GM18498 (cell line): ENCODE results near the gene UCK2.

ENCODE experiments used
- ATAC-seq: cut with Tn5 transposase; IDR thresholded peaks from one replicate; pipeline ENCODE4 v1.9.1; 2021; ENCODE audit warnings: mild to moderate bottlenecking, moderate library complexity; ENCODE audit not compliant: unreplicated experiment

UCK2 gene

DNA sequence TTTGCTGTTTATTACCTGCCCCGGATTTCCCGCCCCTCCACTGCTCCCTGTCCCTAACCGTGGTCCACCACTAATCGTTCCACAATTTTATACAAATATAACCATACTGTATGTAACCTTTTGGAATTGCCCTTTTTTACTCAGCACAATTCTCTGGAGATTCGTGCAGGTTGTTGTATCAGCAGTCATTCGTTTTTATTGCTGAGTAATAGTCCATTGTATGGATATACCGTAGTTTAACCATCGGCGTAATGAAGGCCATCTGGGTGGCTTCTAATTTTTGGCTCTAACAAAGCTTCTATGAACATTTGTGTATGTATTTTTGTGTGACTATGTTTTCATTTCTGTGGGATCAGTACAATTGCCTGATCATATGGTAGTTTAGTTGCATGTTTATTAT lies 50.0 kb downstream of the UCK2 start:
- ATAC-seq: no peak

DNA sequence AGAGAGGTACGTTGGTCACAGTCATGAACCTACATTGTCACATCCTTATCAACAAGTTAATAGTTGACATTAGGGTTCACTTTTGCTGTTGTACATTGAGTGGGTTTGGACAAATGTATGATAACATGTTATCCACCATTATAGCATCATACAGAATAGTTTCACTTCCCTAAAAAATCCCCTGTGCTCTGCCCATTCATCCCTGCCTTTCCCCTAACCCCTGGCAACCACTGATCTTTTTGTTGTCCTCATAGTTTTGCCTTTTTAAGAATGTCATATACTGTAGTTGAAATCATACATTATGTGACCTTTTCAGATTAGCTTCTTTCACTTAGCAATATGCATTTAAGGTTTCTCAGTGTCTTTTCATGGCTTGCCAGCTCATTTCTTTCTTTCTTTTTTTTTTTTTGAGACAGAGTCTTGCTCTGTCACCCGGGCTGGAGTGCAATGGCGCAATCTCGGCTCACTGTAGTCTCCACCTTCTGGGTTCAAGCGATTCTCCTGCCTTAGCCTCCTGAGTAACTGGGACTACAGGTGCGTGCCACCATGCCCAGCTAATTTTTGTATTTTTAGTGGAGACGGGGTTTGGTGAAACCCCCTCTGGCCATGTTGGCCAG lies 50.6 kb downstream of the UCK2 start:
- ATAC-seq: peak; percentile 56

DNA sequence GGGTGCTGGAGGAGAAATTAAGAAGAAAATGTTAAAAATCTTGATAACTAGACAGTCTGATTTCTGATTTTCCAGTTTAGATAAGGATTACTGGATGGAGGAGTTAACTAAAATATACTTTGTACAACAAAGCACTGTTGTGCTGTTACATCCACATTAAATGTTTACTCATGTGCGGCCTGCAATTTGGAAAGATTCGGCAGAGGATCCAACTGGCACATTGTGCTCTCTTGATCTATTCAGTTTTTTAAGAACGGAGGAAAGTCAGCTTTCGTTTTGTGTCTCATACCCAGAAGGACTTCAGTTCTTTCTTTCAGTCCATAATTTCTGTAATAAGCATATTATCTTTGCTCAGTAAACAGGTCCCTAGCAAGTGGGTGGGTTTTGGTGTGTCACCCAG lies 52.5 kb downstream of the UCK2 start:
- no peak for ATAC-seq

DNA sequence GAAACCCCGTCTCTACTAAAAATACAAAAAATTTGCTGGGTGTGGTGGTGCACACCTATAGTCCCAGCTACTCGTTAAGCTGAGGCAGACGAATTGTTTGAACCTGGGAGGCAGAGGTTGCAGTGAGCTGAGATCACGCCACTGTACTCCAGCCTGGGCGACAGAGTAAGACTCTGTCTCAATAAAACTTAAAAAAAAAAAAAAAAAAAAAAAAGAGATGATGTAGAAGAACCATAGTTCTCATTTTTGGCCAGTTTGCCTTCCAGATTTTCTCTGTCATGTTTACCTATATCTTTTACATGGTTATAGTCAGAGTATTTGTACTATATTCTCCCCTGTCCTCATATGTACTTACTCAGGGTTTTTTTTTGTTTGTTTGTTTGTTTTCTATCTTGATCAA lies 53.6 kb downstream of the UCK2 start:
- ATAC-seq: no peak

DNA sequence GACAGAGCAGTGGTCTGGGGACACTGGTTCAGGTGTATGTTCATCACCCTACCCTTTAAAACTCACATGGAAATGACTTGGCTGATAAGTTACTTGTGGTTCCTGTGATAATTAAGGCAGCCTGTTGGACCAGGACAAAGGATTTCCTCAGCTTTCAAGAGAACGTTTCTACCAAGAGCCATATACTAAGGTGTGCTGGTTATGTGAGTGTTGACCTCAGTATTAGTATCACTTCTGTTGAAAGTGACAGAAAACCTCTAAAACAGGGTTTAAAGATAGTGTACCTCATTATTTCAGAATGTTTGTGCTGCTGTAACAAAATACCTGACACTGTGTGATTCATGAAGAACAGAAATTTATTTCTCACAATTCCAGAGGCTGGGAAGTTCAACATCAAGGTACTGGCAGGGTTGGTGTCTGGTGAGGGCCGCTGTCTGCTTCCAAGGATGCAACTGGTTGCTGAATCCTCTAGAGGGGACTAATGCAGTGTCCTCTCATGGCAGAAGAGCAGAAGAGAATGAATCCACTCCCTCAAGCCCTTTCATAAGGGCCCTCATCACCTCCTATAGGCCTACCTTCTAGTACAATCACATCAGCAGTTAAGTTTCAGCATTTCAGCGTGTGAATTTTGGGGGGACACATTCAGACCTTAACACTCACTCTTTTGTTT lies 54.9 kb downstream of the UCK2 start:
- peak; percentile 50 for ATAC-seq

DNA sequence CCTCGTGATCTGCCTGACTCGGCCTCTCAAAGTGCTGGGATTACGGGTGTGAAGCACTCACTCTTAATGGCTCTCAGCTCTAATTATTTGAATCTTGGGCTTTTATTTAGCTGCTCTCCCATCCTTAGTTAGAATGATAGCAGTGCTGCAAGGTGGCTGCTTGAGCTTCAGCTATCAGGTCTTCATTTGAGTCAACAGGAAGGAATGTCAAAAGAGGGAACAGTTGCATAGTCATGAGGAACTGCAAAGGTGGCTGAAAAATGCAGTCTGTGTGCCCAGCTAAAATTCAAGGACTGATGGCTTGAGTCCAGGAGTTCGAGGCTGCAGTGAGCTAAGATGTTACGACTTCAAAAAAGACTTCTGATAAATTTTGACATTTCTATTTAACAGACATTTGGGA lies 55.6 kb downstream of the UCK2 start:
- no peak for ATAC-seq

DNA sequence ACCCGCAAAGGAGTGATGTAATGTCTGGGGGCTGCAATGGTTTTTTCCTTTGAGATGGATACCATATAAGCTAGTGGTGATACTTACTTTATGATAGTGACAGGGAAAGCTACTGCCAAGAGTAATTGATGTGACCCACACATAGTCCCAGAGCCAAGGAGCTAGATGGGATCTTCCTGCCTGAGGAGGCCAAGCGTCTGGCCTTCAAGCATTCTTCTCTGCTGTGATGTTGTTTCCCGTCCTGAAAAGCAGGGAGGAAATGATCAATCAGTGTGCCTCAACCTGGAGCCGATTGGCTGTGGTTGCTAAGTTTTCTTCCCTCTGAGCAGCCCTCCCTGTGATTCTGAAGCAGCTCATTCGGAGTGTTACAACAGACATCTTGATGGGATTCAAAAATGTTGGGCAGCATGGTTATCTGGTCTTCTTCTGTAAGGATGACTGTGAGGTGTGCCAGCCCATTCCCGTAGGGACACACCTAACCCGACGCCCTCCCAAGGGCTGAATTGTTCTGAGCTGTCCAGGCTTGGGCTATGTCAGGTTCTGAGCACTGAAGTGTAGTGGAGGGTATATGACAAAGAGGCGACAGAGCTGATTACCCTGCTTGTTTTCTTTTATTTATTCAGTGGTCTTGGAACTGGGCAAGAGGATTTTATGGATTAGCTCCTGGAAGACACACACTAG lies 56.7 kb downstream of the UCK2 start:
- ATAC-seq: no peak

DNA sequence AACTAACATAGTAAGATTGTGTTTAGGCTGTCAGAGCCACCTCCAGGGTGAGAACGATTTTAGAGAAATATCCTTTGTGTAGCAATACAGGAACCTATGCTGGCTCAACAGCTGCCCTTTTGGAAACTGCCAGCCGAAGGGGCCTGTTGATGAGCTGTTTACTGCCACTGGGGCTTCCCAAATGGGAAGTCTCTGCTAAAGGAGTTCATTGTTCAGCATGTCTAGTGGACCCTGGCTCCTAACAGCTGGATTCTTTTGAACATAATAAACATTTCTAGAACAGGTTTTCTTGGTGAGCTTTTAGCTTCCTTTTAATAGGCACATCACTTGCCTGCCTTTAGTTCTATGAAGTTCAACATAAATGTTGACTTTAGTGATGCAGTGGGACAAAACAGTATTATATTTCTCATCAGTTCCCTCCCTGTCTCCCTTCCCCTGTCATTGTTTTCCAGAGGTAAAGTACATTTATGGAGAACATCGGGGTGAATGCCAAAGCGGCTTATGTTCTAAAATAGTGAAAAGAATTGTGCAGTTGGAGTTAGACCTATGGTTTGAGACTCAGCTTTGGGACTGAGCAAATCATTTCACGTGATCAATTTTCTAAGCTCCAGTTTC lies 57.4 kb downstream of the UCK2 start:
- ATAC-seq: no peak

DNA sequence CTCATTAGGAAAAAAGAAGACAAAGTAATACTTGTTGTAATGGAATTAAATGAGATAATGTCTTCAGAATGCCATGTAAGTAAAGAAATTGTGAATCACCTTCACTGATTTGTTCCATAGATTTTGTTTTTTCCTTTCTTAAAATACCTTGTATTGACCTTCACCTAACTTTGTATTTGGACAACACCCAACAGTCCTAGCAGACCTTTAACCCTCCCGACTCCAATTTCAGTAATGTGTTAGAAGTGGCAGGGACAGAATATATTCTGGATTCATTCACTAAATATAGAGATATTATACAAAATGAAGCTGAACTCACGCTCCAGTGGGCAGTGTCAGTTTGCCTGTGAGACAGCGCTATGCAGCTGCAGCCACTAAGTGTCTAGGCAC lies 57.9 kb downstream of the UCK2 start:
- ATAC-seq: no peak

DNA sequence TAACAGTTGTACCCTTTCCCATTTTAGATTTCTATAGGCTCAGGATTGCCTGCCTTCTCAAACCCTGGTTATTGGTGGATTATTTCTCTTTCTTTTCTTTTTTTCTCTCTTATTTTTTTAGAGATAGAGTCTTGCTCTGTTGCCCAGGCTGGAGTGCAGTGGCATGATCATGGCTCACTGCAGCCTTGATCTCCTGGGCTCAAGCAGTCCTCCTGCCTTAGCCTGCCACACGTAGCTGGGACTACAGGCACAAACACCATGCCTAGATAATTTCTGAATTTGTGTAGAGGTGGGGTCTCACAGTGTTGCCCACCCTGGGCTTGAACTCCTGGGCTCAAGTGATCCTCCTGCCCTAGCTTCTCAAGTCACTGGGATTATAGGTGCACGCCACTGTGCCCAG lies 58.8 kb downstream of the UCK2 start:
- ATAC-seq: no peak

DNA sequence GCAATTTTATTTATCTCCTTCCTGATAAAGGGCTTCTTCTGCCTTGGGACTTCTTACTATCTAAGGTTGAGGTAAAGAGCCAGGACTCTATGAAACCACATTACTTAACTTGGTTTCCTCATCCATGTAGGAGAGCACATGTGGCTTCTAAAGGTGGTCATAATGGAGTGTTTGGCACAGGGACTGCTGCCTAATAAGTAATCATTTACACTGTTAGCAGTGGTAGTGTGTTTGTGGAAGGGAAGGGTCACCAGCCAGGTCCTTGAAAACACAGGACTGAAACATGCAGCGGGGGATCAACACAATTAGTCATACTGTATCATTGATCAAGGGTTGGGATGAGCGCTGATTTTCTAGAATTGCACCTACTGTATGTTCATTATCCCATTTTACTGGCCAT lies 59.6 kb downstream of the UCK2 start:
- no peak for ATAC-seq

DNA sequence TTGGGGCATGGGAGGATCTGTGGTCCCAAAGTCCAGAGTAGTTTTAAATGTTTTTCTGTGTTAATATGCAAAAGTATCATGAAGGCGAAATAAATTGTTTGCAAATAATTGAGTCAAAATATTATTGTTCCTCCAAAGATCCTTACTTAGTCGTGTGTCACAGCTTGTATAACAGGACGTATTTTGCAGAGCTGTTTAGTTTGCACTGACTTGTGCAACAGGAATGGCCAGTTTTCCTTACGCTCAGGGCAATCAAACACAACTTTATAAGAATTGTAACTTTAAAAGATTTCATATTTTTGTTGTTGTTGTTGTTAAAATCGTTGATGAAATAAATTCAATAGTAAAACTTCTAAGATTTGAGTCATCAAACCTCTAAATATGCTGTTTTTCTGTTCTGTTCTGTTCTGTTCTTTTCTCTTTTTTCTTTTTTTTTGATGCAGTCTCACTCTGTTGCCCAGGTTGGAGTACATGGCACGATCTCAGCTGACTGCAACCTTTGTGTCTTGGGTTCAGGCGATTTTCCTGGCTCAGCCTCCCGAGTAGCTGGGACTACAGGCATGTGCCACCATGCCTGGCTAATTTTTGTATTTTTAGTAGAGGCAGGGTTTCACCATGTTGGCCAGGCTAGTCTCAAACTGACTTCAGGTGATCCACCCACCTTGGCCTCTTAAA lies 60.6 kb downstream of the UCK2 start:
- no peak for ATAC-seq

DNA sequence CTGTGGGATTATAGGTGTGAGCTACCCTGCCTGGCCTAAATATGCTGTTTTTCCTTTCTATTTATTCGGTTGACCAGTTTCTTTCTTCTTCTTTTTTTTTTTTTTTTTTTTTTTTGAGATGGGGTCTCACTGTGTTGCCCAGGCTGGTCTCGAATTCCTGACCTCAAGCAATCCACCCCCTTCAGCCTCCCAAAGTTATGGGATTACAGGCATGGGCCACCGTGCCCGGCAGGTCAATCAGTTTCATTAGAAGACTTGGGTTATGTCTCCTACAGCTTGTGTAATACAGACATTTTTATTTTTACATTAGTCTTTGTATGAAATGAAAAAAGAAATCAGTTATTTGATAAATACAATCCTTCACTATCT lies 61.1 kb downstream of the UCK2 start:
- ATAC-seq: no peak

DNA sequence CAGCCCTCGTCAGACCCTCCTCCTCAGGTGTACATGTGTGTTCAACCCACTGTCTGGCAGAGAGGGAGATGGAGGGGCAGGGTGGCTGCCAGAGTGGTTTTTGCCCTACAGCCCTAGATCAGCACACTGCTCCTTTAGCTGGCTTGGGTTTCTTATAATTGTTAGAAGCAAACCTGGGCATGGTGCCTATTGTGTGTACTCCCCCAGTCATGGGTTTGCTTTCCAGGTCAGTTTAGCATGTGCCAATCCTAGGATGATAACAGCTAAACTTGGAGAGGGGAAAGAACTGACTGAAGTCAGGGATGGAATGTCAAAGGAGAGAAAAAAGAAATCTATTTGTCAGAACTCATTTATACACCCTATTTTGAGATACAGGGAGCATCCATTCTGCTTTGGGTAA lies 63.3 kb downstream of the UCK2 start:
- no peak for ATAC-seq

DNA sequence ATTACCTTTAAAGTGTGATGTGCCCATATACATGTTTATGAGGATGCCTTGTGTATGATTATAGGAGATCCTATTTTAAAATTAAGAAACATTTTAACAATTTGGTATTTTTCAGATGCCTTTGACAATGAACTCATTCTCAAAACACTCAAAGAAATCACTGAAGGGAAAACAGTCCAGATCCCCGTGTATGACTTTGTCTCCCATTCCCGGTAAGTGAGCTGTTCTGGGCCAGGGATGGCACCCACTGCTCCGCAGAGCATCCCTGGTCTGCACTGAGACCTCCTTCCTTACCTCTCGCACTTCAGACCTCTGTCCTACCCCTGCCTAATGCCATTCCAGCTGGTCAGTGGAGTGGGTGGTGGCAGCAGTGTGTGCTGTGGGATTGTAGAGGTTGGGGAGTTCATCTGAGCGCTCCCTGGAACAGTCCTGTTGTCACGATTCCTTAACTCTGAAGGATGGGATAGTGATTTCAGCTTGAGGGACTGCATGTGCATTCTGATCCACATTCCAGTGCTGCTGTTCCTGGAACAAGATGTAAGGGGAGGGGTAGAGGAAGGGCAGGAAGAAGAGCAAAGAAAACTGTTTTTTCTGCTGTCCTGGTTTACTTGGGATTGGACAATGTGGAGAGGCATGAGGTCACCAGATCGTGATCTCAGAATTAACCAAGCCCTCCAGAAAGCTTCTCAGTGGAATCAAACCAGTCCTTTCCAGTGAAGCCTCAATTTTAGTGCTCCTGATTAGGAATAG lies 63.9 kb downstream of the UCK2 start:
- ATAC-seq: no peak

DNA sequence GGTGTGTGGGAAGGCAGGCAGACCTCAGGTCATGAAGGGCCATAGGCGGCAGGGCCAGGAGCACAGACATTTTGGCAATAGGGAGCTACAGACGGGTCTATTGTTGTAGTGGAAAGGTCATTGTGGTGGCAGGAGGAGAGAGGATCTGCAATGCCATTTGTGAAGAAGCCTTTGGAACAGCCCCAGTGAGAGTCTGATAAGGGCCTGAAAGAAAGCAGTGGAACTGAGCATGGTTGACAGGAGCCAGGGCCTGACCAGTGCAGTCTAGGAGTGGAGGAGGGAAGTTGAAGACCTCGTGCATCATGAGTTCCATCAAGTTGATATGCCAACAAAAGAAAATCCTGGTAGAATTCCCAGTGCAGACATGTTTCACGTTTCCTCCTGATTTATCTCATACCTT lies 65.5 kb downstream of the UCK2 start:
- ATAC-seq: no peak

DNA sequence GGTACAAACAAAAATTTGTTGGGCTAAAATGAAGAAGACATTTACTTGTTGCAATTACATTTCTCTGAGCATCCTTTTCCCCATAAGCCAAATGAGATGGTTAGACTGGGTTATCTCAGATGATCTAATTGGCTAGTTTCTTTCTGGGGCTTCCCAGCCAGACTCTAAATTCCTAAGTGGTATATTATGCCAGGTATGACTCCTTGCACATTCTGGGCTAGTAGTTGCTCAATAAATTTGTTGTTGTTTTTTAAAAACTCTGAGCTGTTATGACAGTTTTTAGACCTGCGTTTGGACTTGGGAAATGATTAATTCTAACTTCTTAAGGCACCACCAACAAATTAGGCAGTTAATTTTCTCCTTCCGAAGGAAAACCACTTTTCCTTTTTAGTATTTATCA lies 66.1 kb downstream of the UCK2 start:
- ATAC-seq: no peak

DNA sequence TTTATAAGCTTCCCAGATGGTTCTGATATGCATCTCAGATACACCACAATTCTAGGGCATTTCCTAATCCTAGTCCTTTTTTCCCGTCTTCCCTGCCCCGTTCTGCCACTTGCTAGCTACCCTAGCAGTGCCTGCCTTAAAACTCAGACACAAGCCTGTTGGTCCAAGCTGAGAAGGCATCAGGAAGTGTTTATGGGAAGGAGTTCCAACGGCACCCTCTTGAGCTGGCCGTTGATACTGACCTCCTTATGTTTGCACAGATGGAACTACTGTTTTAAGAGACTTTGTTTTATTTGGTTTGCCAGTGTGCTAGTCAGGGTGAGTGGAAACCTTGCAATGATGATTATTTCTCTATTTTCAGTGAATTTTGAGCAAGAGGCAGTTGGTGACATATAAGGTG lies 67.2 kb downstream of the UCK2 start:
- no peak for ATAC-seq

DNA sequence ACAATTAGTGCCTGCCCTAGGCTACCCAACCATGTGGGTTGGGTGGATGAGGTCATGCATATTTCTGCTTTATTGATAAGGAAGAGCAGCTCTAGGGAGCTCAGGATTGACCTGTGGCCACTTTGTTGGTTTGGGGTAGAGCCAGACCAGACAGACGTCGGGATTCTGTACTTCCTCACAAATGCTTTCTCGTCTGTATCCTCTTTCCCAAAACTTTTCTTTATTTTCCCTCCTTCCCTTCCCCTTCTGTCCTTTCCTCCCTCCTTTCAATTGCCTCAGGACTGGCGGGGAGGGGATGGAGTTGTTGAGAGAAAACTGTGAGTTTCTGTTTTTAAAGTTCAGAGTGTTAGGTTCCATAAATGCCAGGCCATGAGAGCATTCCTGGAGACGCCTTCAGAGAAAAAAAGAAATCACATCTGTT lies 68.0 kb downstream of the UCK2 start:
- no peak for ATAC-seq

DNA sequence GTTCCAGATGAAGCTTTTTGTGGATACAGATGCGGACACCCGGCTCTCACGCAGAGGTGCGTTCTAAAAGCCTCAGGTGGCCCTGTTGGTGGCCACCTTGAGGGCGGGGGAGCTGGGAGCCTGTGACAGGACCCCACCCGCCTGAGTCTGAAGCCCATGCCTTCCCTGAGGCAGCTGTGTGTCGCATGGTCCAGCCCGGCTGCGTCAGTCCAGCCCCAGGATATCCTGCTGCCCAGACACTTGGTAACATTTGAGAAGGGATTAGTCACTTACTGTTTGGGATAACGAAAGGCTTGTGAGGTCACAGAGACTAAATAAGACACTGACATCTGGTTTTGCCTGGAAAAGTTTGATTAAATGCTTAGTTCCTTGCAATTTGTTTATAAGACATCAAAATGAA lies 68.9 kb downstream of the UCK2 start:
- no peak for ATAC-seq
